GM06990 (cell line): ENCODE results near the gene NRARP.

Source experiments
- DNase-seq: peaks from one replicate; pipeline ENCODE4 v3.0.0-alpha.2; 2011; ENCODE audit not compliant: insufficient read length; ENCODE audit errors: extremely low read depth
- H3K27me3 ChIP-seq: replicated peaks from 2 replicates; pipeline ENCODE4 v1.6.0; 2011; ENCODE audit warnings: low read length; ENCODE audit not compliant: control insufficient read depth, insufficient read depth
- H3K36me3 ChIP-seq: 2 replicates; pipeline ENCODE4 v1.5.1; 2011; ENCODE audit warnings: low read length; ENCODE audit not compliant: control insufficient read depth, insufficient read depth
- H3K4me3 ChIP-seq: replicated peaks from 2 replicates; pipeline ENCODE4 v1.5.1; 2011; ENCODE audit warnings: low read depth, mild to moderate bottlenecking, control low read depth, low read length
- CTCF ChIP-seq: IDR thresholded peaks from 2 replicates; pipeline ENCODE4 v1.5.1; 2011; ENCODE audit warnings: low read length, control low read depth, mild to moderate bottlenecking, inconsistent platforms; ENCODE audit not compliant: insufficient read depth, poor library complexity, severe bottlenecking

NRARP gene

GRCh38 chr9:137268538-137269201 lies 33.4 kb downstream of the NRARP start:
- no peak for DNase-seq
- H3K27me3 ChIP-seq: no peaks in the 10 kb centered on the region
- H3K36me3 ChIP-seq: peaks cover 34% of the 10 kb centered on the region
- peak overlapping the region; percentile 48 for H3K4me3 ChIP-seq
- TF ChIP-seq CTCF: no peak

GRCh38 chr9:137267933-137268355 lies 34.1 kb downstream of the NRARP start:
- Histone ChIP-seq H3K4me3 (peak overlapping the region; percentile 38), H3K36me3 (peaks cover 32% of the 10 kb centered on the region), H3K27me3 (no peaks in the 10 kb centered on the region)
- DNase-seq: peak; percentile 56
- no peak for TF ChIP-seq CTCF

GRCh38 chr9:137266585-137267453 lies 35.3 kb downstream of the NRARP start:
- peaks cover 25% of the 10 kb centered on the region for H3K36me3 ChIP-seq
- no peaks in the 10 kb centered on the region for H3K27me3 ChIP-seq
- DNase-seq: no peak
- no peak for TF ChIP-seq CTCF
- H3K4me3 ChIP-seq: no peak overlapping the region

GRCh38 chr9:137266162-137266527 lies 35.9 kb downstream of the NRARP start:
- no peak overlapping the region for H3K4me3 ChIP-seq
- peaks cover 24% of the 10 kb centered on the region for H3K36me3 ChIP-seq
- DNase-seq: no peak
- H3K27me3 ChIP-seq: no peaks in the 10 kb centered on the region
- TF ChIP-seq CTCF: no peak

- H3K27me3 ChIP-seq: no peaks in the 10 kb centered on the region
- no peak for TF ChIP-seq CTCF
- H3K4me3 ChIP-seq: no peak overlapping the region
- DNase-seq: no peak
- H3K36me3 ChIP-seq: peaks cover 20% of the 10 kb centered on the region
Observed at GRCh38 chr9:137265496-137266161, 36.4 kb downstream of the NRARP start.
